NCI-H524 (cell line): Measurements from ENCODE around the gene XKR8.

Experiments
- DNase-seq, 2 experiments: peaks; one replicate each; lab custom pipeline; 2025; lab: John Stamatoyannopoulos, UW

XKR8 gene

GRCh38 chr1:27956761-27957160 lies 3.0 kb upstream of the XKR8 start:
- DNase-seq, result no peak

DNA sequence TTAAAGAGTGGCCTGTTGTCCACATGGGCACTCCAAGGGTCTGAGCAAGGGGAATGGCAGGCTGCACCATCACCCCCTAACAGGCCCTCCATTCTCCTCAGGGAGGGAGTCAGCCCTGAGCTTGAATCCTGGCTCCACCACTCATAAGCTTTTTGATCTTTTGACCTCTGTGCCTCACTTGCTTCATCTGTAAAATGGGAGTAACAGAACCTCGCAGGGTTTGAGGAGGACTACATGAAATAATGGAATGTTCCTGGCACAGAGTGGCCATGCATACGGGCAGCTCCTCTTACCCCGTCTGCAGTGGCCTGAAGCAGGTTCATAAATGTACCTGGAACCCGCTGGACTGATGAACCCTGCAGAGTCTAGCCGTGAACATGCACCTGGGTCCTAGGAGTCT lies 2.1 kb upstream of the XKR8 start:
- DNase-seq, result no peak

GRCh38 chr1:27958513-27958912 lies 1.3 kb upstream of the XKR8 start:
- DNase-seq, result no peak

DNA sequence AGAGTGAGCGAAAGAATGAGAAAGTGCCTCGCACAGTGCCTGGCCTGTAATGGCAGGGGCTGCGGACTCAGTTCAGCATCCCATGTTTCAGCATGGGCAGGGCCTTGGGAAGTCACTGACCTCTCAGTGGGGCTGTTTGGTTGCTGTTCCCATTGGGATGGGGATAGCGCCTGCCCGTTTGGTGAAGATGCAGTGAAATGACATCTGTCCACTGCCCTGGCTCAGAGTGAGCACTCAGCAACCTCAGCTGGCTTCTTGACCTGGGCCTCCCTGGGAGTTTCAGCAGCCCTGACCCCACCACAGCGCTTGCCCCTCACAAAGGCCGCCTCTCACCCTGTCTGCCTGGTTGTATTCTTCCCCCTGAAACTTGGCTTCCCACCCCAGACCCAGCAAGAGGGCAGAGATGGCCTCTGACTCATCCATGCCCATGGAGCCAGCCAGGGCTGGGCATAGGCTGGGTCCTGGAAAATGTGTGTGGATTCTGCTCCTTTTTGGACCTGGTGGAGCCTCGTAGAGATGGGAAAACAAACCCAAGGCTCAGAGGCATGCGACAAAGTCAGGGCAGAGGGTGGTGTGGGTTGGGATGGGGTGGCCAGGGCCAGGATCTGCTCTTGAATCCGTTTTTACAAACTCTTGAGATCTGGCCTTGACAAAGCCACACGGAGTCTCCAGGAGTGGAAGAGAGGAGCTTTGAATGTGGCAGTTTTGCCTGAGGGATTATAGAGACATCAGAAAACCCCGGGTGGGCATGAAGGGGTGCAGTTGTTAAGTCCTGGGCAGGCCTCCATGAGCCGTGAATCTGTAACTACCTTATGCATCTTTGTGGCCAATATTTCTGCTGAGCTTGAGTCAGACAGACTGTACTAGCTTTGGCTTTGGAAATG lies 1.2 kb downstream of the XKR8 start:
- DNase-seq, result no peak

DNA sequence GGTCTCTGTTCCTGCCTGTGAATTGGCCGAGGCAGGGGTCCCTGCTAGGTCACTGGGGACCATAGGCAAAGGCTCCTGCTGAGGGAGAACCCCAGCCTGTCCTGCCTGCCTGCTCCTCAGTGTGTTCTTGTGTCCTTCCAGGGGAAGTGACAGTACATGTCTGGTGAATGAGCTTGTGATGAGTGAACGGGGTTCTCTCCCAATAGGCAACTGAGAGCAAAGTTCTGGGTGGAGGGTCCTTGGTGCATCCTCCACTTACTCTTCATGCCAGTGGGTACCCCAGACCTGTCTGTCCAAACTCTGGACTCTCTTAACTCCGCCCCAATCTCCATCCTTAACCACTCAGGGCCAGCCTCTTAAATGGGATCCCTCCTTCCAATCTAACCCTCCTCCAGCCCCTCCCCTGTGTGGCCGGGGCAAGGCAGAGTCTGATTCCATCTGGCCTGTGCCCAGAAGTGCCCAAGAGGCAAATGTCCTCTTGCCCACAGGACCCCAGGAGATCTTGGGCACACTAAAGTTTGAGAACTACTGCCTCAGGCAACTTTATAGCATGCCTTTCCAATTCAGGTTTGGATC lies 2.0 kb downstream of the XKR8 start:
- DNase-seq, result no peak

- no peak for DNase-seq
Observed at GRCh38 chr1:27963393-27963792, 3.6 kb downstream of the XKR8 start.

- no peak for DNase-seq
Observed at GRCh38 chr1:27966402-27967105, 6.8 kb downstream of the XKR8 start.

- no peak for DNase-seq
Observed at GRCh38 chr1:27967106-27967883, 7.5 kb downstream of the XKR8 start.

DNA sequence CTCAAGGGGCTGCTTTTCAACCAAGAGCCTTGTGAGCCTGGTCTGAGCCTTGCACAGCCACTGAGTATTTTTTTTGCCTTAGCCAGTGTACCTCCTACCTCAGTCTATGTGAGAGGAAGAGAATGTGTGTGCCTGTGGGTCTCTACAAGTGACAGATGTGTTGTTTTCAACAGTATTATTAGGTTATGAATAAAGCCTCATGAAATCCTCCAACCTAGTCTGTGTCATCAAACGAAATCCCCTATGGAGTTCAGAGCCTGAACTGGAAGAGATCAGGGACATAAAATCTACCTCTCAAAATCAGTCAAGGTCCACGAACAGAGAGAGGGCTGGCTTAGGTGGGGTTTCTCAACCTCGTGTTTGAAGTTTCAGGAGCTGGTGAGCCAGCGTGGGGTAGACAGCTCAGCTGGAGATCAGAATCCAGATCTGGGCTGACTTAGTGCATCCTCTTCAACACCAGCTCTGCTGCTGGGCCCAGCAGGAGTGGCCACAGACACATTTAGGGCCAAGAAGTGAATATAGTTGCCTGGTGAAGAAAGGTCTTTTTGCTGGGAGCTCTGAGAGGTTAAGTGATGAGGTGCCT lies 8.2 kb downstream of the XKR8 start:
- no peak for DNase-seq

GRCh38 chr1:27968692-27969091 lies 8.9 kb downstream of the XKR8 start:
- DNase-seq, result no peak

DNA sequence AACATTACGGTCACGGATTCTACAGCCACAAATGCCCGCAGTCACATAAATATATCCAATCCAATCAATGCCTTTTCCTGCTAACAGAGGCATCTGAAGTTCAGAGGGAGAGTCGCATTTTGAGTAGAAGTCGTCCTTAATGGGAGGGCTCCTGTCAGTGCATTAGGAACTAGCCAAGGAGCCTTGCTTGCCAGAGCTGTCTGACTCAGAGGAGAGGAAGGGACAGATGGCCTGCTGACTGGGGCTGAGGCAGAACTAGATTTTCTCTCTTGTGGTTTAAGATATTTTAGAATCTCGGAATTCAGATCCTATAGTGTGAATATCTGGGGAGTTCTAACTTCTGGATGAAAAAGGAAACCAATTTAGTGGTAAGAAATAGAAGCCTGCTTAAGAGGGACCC lies 10.6 kb downstream of the XKR8 start:
- DNase-seq, result no peak

DNA sequence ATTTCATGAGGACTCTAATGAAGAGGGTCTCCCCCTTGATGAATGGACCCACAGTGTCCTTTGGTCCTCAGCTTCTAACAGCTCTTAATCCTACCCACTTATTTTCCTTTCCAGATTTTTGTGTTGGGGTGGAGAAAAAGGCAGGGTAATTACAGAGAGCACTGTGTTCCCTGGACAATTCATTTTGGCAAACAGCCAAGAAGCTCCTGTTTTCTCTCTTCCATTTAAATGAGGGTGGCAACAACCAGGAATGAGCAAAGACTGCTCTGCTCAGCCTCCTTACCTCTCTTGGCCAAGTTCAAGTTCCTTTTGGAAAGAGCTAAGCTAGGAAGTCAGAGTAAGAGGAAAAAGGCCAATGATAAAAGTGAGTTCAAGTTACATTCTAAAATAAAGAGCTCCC lies 11.9 kb downstream of the XKR8 start:
- DNase-seq, result no peak

DNA sequence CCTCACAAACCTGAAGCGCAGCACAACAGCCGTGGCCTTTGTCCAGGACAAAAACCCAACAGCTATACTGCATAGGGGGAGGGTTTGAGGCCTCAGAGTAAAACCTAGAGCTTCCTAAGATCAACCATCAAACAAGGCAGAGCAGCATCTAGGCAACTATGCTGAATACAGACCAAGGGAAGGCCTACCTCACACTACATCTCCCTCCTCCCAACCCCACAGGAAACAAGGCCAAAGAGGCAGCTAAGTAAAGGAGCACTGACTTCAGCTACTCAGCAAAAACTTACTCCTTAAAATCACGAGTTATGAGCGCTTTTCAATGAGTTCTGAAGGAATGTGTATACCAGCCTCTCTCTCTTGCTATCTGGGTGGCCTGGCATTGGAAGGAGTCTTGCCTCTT lies 12.4 kb downstream of the XKR8 start:
- no peak for DNase-seq

DNA sequence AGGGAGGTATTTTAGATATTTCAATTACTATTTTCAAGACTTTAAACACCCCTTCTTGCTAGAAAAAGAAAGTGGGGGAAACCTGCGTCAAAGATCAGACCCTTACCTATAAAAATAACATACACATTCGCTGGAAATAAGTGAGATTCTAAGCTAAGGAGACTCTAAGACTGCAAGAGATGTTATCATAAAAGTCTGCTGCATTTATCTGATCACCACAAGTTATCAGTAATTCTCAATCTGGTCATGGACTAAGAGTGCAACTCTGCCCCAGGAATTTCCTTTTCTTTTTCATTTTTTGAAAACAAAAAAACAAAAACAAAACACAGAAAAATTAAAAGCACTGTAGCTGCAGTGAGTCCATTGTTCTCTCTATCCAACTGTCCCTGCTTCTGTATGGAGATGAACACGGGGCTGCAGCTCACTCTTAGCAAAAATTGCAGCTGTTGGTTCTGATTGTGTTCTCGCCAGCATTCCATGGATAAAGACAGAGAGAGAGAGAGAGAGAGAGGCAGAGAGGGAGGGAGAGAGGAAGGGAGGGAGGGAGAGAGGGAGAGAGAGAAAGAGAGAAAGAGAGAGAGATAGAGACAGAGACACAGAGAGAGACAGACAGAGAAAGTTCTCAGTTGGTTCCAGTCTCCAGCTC lies 14.1 kb downstream of the XKR8 start:
- DNase-seq, result no peak

GRCh38 chr1:27974417-27974781 lies 14.6 kb downstream of the XKR8 start:
- DNase-seq, result no peak

GRCh38 chr1:27979151-27979858 lies 19.5 kb downstream of the XKR8 start:
- peak in 1 of 2 experiments; percentile 20 for DNase-seq

DNA sequence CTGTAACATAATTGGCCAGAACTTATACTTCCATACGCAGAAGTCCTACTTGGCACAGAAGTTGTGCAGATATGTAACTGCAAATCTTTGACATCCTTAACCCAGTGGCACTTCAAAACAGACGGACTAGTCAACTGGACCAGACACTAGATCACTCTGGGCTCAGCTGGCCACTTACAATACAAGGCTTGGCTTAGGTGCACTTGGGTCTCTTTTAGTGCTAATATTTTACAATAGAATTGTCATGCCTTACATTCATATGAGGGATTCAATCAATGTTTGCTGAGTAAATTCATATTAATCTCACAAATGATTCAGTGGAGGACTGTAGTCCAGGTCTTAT lies 20.1 kb downstream of the XKR8 start:
- no peak for DNase-seq

DNA sequence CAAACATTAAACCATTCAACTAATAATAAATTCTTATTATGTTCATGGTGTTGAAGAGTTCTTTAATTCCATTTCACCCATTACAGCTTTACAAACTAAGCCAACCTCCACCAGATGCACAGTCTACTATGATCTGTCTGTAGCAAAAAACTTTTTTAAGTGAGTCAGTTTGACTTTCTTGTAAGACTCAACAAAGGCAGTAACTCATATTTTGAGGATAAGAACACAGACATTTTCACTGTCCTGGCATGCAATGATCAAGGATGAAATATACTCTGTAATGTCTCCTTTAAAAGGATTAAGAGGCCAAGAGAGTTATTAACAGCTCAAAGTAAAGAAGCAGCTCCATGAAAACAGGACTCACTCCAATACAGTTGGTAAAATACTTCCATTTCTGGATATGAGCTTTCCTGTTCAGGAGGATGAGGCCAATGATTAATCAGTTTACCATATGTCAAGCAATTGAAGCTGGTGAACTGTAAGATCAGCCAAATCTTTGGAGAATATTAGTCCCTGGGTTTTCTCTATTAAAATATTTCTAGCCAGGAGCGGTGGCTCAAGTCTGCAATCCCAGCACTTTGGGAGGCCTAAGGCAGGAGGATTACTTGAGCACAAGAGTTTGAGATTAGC lies 20.6 kb downstream of the XKR8 start:
- no peak for DNase-seq

- DNase-seq, result no peak
Observed at GRCh38 chr1:27981145-27981544, 21.4 kb downstream of the XKR8 start.

GRCh38 chr1:27990920-27991537 lies 31.3 kb downstream of the XKR8 start:
- DNase-seq, result no peak
